HG02943 (cell line): ENCODE results near the gene GHRH.
A peak's percentile ranks its signal among the peaks of the same experiment; 100 is the strongest.

ENCODE experiments used
- ATAC-seq: cut with Tn5 transposase; IDR thresholded peaks from one replicate; pipeline ENCODE4 v1.9.1; 2021; ENCODE audit warnings: mild to moderate bottlenecking, low read depth, moderate library complexity; ENCODE audit not compliant: unreplicated experiment

Gene GHRH, protein sequence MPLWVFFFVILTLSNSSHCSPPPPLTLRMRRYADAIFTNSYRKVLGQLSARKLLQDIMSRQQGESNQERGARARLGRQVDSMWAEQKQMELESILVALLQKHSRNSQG

GRCh38 chr20:37261714-37262113 is at the start of gene GHRH:
GHRH (minus strand) TSS chr20:37261814; CDS start chr20:37256889, 4,925 bp downstream.
- no peak for ATAC-seq

- ATAC-seq = no peak
Observed at GRCh38 chr20:37310951-37311350, 49.3 kb upstream of the GHRH start.

- ATAC-seq = no peak
Observed at GRCh38 chr20:37309936-37310590, 48.4 kb upstream of the GHRH start.

DNA sequence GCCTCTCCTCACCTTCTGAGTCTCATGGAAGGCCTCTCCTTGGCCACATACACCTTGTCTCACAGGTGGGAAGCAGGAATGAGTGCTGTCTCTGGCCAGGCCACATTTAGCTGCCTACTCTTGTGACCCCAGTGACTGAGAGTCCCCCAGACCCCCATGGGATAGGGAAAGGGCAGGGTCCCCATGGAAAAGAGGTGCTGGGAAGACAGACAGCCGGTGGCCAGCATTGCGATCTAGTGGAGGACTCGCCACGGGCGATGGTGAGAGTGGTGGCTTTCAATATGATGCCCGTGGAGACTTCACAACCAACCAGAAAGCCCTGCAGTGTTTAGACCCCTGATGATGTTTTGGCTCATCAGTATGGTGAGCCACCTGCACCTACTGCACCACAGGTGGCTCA is 47.7 kb upstream of the GHRH start:
- no peak for ATAC-seq

DNA sequence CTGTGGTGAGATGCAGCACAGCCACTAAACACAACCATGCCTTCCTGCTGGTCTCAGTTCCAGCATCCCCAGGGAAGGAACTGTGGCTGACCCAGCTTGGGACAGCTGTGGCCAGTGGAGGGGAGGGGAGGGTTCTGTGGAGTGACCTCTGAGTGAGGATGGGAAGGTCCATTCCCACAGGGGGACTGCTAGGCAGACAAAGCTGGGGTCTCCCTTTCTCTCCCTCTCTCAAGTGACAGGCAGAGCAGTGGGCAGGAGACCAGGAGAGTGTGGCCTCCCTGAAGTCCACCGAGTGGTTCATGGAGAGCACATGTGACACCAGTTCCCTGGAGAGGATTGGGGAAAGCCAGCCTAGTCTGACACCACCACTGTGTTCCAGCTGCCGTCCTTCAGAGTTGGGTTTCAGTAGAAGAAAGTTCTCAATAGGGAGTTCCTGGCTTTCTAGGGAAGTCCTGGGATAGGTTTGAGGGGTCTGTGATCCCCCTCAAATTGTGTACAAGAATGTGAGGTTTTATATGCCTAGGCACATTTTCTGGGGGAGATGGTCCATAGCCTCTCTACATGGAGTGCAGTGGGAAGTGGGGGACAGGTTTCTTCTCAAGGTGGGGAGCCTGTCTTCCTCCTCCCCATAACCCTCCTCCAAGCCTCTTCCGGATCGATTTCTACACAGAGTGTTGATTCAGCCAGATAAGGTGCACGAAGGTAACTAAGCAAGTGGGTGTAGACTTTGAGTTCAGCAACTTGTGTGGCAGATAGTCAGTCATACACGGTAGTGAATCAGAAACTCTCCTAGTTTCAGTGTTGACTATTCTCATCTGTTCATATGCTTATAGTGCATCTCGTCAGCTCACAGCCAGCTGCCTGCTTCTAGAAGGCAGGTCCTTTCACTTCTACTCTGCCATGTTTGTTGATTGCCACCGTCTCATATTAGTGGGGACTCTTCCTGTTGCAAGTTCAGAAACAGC is 46.8 kb upstream of the GHRH start:
- peak; percentile 92 for ATAC-seq

GRCh38 chr20:37305839-37306238 is 44.2 kb upstream of the GHRH start:
- no peak for ATAC-seq

- ATAC-seq = no peak
Observed at GRCh38 chr20:37305079-37305478, 43.5 kb upstream of the GHRH start.

GRCh38 chr20:37303637-37304036 is 42.0 kb upstream of the GHRH start:
- no peak for ATAC-seq

- no peak for ATAC-seq
Observed at GRCh38 chr20:37302981-37303380, 41.4 kb upstream of the GHRH start.

DNA sequence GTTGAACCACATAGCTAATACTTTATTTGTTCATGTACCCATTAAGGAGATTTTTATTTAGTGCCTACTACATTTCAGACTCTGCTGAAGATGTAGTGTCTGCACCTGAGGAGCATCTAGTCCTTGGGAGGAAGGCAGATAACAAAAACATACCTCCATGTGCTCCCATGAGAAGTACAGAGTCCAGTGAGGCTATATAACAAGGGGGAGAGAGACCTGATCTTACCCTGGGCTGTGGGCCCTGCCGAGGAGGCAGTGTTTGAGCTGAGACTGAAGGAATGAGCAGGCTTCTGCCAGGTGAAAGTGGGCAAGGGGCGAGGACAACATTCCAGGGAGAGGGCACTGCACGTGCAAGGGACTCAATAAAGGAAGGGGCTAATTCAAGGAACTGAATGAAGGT is 39.9 kb upstream of the GHRH start:
- ATAC-seq = no peak

DNA sequence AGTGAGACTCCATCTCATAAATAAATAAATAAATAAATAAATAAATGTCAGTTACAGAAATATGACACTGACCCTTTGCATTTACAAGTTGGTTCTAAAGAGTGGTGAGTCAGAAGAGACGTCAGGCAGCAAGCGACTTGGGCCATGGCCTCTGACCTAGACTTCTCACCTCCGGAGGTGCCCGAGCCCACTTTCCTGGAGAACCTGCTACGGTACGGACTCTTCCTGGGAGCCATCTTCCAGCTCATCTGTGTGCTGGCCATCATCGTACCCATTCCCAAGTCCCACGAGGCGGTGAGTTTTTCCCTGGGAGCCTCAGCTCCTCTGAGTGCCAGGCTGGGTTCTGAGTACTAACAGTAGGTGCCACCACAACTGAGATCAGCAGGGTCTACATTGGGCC is 39.5 kb upstream of the GHRH start:
- no peak for ATAC-seq

DNA sequence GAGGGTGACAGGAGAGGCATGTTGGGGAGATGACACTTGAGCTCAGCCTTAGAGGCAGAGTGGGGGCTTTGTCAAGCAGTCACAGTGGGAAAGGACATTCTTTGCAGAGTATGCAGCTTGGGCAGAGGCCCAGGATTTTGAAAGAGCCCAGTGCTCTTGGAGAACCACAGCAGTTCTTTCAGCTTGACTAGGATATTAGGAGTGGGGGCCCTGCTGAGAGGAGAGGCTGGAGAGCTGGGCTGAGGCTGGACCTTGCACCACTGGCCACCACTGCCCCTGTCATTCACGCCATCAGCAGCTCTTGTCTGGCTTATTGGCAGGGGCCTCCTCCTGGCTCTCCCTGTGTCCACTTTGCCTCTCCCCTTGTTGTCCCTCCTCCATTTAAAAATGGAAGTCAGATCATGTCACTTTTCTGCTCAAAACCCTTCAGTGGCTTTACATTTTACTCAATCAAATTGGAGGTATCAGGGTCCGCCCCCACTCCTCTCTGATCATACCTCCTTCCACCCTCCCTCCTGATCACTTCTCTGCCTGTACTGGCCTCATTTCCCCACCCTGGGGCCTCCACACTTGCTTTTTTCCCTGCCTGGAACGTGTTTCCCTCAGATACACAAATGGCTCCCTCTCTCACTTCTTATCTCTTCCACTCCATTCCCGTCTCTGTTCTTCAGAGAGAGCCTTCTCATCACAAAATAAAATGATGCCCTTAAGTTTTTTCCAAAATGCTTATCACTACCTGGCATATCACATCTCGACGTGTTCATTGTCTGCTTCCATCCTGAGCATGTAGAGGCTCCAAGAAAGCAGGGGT is 38.3 kb upstream of the GHRH start:
- ATAC-seq = no peak

- no peak for ATAC-seq
Observed at GRCh38 chr20:37298190-37298939, 36.8 kb upstream of the GHRH start.

DNA sequence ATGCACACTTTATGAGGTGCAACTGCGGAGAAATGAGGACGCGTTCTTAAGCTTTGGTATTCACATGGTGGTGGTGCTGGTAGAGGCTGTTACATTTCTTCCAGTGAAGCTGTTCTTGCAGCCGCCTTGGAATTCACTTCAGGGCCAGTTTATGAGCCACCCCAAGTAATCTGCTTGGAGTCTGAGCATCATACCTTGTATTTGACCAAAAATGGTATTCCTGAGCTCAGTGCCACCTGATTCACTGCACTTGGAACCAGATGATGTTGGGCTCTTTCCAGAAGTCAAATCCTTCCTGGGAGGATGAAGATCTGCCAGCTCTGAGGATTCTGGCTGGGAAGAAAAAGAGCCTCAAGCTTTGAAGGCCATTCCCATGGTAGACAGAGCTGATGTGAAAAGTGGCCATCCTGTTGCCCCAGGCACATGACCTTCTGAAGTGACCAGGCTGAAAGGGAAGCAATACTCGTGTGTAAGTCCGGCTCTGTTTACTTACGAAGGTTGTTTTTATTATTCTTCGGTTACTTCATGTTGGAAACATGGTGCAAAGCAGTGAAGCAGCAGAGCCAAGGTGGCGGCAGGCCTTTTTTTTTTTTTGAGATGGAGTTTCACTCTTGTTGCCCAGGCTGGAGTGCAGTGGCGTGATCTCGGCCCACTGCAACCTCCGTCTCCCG is 35.6 kb upstream of the GHRH start:
- no peak for ATAC-seq

- ATAC-seq = no peak
Observed at GRCh38 chr20:37296371-37296770, 34.8 kb upstream of the GHRH start.

DNA sequence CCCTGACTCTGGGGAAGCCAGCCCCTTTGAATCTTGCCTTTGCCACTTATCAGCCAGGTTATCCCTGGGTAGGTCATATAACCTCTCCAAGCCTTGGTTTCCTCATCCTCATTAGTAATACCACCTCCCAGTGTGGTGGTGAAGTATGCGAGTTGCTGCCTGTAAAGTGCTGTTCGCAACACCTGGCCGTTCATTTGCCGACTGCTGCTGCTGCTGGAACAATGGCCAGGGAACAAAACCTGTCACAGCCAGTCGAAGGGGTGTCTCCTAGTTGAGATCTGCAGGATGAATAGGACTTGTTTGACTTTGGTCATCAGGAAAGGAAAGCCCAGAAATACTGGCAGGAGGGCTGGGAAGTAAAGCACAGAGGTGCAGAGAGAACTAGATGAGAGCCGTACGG is 34.0 kb upstream of the GHRH start:
- no peak for ATAC-seq

GRCh38 chr20:37295001-37295400 is 33.4 kb upstream of the GHRH start:
- no peak for ATAC-seq

DNA sequence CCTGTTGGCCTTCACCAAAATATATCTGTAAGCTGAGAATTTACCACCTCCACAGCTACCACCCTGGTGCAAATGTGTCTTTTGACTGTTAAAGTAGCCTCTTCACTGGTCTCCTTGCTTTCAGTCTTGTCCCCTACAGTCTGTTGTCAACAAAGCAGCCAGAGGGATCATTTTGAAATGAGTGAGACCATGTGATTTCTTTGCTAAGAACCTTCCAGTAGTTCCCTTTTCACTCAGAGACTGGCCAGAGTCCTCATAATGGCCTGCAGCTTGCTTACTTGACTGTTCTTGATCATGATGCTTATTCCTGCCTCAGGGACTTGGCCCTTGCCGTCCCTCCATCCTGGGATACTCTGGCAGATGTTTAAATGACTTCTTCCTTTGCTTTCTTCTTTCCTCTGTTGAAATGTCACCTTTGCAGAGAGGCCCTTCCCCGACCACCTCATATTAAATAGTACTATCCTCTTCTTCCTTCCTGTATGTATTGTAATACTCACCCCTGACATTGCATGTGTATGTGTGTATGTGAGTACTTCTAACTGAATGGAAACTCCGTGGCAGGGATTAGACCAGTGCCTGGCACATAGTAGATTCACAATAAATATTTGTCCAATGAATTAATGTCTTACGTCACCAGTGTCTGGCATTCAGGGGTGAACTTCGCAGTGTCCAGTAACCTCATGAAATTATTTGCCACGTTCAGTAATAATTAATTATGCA is 32.8 kb upstream of the GHRH start:
- ATAC-seq = no peak
